ENCODE data around the gene KIFBP.

GRCh38 chr10:69057951-69058297 is 69.3 kb downstream of the KIFBP start:
- TF ChIP-seq FOSL2 (IDR thresholded peaks at IDR 0.05; ENCODE audit: borderline replicate concordance, low read depth): no peak
- TF ChIP-seq EP300 (IDR thresholded peaks at IDR 0.05; ENCODE audit: borderline replicate concordance in 1 of 2, low read depth in 1 of 2, low read length in 1 of 2): no peak
- no peak for TF ChIP-seq REST (IDR thresholded peaks at IDR 0.05; ENCODE audit: low read depth, low read length)
- TF ChIP-seq CTCF (IDR thresholded peaks at IDR 0.05): no peak
